Measurements from ENCODE around the gene MXI1. TPM values are rescaled to one million over a fixed set of nuclear protein-coding genes. Genes with fewer than 3 reads are reported as not detected.

Gene MXI1
- total RNA-seq, 1 donor from 2014 or later, result 68.2 TPM

GRCh38 chr10:110275128-110275729 lies 67.8 kb downstream of the MXI1 start:
- no peak for DNase-seq

DNA sequence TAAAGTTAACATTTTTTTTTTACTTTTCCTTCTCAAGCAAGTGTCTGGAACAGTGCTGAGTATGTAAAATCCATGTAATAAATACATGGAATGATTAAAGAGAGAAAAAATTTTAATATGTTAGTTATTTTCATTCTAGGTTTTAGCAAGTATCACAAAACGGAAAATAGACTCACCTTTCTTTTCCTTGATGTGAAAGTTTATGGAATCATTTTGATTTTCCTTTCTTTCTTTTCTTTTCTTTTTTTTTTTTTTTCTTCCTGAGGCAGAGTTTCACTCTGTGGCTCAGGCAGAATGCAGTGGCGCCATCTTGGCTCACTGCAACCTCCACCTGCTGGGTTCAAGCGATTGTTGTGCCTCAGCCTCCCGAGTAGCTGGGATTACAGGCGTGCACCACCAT lies 69.2 kb downstream of the MXI1 start:
- DNase-seq, result no peak

- DNase-seq, result no peak
Observed at GRCh38 chr10:110277591-110277990, 70.2 kb downstream of the MXI1 start.

DNA sequence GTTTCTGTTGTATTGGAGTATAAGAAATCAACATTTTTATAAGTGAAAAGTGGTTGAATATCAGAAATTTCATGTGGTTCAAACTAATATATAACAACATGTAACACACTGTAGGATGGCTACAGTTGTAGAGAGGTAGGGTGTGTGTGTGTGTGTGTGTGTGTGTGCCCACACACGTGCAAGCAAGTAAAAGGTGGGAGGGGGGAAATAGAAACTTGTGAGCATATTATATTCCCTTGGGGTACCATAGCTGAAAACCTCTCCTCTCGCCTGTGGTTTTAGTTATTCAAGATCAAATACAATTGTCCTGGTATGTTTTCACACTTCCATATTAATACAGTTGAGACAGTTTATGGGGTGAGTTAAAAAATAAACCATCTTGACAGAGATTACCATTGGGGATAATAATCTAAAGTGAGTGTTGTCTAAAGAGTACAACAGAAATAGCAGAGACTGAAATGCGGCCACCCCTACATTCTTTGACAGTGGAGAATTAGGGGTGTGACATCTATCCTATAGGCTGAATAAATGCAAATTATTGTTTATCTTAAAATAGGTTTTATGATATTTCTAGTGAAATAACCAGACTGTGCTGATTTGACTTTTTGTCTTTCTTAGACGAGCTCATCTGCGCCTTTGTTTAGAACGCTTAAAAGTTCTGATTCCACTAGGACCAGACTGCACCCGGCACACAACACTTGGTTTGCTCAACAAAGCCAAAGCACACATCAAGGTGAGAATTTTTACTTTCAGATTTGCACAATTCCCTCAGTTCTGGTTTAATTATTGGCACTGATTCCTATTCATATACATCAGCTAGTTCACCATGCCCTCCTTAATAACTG lies 71.4 kb downstream of the MXI1 start:
- no peak for DNase-seq

DNA sequence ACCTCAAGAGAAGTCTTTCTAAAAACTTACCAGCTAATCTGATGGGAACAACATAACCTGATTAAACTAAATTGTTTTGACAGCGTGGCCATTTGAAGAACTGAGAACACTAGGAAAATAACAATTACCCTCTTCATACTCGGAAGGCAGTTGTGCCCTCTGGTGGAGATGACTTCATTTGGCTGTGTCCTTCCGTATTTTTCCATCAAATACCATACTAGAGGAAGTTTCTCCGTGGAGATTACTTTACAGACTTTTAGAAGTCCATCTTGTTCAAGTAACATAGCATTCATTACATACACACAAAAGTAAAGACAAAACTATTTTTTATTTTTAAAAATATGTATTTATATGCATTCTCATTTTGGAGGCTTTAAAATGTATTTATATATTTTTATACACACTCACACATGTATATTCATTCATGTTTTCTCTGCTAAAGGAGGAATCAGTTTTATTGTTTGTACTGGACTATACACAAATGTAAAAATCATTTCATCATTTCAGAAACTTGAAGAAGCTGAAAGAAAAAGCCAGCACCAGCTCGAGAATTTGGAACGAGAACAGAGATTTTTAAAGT lies 72.1 kb downstream of the MXI1 start:
- no peak for DNase-seq

DNA sequence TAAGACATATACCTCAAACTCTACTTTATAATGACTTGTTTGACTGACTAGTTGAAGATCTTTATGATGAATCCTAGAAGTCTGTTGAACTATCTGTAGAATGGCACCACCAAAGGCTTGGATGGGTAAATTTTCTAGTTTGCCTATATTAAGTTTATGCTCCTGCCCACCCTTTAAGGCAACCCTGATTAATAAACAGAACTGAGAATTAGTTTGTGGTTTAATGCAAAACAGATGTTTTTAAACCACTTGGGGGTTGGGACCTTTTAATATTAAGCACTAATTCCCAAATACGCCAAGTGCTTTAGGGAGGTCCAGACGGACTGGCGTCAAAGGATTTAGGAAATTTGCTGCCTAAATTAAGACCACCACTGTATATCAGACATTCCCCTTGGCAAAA lies 76.9 kb downstream of the MXI1 start:
- DNase-seq, result no peak

- no peak for DNase-seq
Observed at GRCh38 chr10:110285501-110285900, 78.1 kb downstream of the MXI1 start.

GRCh38 chr10:110286841-110287240 lies 79.4 kb downstream of the MXI1 start:
- DNase-seq, result no peak

- no peak for DNase-seq
Observed at GRCh38 chr10:110296966-110297365, 89.6 kb downstream of the MXI1 start.

- no peak for DNase-seq
Observed at GRCh38 chr10:110300486-110300986, 93.1 kb downstream of the MXI1 start.

DNA sequence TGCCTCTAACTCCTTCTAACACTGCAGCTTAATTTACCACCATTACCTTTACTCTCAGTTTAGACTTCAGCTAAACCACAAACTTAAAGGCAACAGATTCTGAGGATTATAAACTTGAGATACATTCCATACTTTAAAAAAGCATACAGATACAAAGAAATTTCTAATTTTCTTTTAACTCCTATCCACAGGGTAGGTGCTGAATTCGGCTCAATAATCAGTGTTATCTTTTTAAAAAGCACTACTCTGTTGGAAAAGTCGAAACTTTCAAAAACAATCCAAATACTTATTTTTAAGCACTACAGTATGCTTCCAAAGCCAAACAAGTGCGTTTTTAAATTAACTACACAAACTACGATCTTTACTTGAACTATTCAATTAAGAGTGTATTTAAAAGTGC lies 96.3 kb downstream of the MXI1 start:
- no peak for DNase-seq

- DNase-seq, result no peak
Observed at GRCh38 chr10:110304394-110304779, 97.0 kb downstream of the MXI1 start.

DNA sequence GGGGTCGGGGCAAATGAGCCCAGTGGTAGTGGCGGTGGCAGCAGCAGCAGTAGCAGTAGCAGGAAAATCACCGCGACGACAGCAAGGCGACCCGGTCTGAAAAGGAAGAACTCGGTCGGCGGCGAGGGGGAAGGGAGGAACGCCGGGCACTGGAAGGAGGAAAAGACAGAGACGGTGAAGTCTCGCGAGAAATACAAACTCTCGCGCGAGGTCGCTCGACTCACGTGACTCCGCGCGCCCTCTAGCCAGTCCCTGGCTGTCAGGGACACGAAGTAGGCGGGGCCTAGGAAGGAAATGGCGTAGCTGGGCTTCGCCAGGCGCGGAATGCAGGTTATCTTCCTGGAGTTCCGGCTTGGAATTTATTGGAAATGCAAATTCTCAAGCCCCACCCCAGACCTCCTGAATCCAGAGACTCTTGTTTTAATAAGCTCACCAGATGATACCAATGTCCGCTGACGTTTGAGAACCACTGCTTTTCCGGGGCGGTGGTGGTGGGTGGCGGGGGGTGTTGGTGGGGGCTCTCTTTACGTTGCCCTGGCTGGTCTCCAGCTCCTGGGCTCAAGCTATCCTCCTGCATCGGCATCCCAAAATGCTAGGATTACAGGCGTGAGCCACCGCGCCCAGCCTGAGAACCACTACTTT lies 97.5 kb downstream of the MXI1 start, which contains the start of gene SMNDC1:
SMNDC1 (minus strand) TSS at position 141 of the 642 bp plus-strand sequence. CDS start 1,333 bp downstream, outside the sequence.
- DNase-seq, result peak; percentile 97

GRCh38 chr10:110305767-110306451 lies 98.5 kb downstream of the MXI1 start:
- DNase-seq, result peak; percentile 12

DNA sequence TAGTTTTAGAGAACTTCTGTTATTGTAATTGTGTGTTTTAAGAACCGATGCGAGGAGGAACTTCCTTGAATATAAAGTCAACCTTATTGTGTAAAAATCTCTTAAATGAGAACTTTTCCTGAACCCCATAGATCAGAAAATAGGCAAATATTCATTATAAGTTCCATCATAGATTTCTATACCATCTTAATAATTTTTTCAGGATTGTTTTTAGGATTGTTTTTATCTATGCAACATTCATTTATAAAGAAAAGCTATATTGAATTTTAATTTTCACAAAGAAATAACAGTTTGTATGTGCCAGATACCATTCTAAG lies 99.0 kb downstream of the MXI1 start:
- DNase-seq, result no peak

DNA sequence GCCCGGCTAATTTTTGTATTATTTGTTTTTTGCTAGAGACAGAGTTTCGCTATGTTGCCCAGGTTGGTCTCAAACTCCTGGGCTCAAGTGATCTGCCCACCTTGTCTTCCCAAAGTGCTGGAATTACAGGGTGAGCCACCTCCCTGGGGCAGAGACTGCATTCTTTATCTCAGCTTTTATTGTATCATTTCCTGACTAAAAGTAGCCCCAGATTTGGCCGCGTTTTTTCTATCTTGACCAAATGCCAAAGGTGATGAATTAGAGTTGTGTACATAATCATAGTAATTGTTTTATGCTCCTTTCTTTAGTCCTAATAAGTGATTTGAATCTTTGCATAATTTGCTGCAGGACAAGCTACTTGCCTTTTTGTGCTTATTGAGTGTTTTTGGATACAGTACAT lies 100.4 kb downstream of the MXI1 start:
- no peak for DNase-seq

- DNase-seq, result no peak
Observed at GRCh38 chr10:110310741-110311140, 103.3 kb downstream of the MXI1 start.

GRCh38 chr10:110311357-110311949 lies 104.0 kb downstream of the MXI1 start:
- no peak for DNase-seq

DNA sequence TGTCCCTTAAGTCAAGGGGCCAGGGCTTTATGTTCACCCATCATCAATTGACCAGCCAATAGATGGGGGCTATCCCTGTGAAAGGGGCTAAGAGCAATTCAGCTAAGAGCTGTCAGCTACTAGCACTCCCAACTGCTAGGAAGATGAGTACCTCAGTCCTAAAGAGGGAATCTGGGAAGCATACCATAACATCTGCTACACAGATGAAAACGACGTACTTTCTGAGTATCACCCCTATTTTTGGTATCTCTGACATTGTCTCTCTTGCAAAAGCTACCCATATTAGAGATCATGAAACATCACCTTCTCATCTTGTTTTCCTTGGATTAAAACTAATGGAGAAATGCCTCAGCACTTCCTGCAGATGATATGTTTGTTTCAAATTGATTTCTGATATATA lies 104.8 kb downstream of the MXI1 start:
- no peak for DNase-seq

DNA sequence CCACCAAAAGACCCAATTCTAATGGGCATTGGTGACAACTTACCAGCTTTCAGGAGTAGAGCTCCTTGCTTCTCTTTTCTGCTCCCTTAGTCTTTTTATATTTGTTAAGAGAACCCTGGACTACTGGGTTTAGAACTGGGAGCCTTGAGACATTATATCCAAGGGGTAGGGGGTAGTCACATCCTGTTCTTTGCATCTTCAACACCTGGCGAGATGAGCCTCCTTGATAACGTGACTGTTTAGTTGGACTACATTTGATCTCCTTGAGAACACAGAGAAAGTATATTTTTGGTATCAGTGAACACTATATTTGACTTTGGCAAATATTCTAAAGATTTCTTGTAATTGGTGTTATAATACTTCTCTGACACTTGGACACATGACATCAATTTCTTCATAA lies 106.3 kb downstream of the MXI1 start:
- no peak for DNase-seq

DNA sequence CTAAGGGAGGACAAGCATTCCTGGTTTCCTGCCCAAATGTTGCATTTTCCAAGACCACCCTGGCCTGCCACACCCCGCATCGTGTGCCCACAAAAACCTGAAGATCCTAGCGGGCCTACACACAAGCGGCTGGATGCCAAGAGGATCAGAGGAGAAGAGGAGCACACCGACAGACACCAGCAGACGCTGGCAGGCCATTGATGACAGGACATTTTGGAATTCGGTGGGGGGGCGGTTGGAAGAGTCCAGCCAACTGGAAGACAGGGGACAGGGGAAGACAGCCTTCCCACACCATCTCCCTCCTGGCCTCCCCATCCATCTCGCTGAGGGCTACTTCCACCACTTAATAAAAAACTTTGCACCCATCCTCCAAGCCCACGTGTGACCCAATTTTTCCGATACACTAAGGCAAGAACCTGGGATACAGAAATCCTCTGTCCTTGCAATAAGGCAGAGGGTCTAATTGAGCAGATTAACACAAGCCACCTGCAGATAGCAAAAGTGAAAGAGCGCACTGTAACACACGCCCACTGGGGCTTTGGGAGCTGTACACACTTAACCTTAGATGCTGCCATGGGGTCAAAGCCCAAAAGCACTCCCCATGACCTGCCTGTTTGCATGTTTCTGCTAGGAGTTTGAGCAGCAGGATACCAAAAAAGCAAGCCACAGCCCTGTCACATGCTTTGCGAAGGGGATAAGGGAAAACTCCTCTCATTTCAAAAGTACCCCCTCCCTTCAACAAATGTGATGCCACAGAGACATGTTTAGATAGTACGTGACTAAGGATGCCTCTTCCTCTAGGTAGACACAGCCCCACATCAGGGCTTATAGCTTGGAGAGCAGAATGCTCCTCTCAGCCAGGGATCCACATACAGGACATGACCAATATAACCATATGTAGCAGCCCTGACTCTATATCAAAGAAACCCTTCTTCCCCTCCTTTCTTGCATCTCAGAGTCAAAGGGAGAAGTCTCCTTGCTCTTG lies 110.8 kb downstream of the MXI1 start:
- DNase-seq, result no peak
